Loucy (cell line): Measurements from ENCODE around the gene CD160.

ENCODE experiments used
- CTCF ChIP-seq: fragments of 200-600 bp; sonication (generic); conservative IDR thresholded peaks from 2 replicates; pipeline ENCODE4 v1.5.1; 2014; ENCODE audit warnings: mild to moderate bottlenecking, antibody characterized with exemption, low read length
- EZH2phosphoT487 ChIP-seq: fragments of 200-600 bp; IDR thresholded peaks from 2 replicates; pipeline ENCODE4 v1.6.1; 2018; ENCODE audit warnings: antibody characterized with exemption, mild to moderate bottlenecking, moderate library complexity, borderline replicate concordance

- TF ChIP-seq CTCF (no peak), EZH2phosphoT487 (no peak)
Observed at GRCh38 chr1:145782272-145783099, 63.2 kb downstream of the CD160 start.
